GM18520 (cell line): ENCODE results near the gene NGFR.

Source experiments
- ATAC-seq: cut with Tn5 transposase; IDR thresholded peaks from one replicate; pipeline ENCODE4 v1.9.1; 2021; ENCODE audit not compliant: unreplicated experiment

Gene NGFR

GRCh38 chr17:49557312-49558024 is 62.4 kb downstream of the NGFR start:
- ATAC-seq: no peak
